ENCODE data around the gene ACKR2. TPM values are rescaled to one million over a fixed set of nuclear protein-coding genes. Genes with fewer than 3 reads are reported as not detected.

ACKR2 gene
- total RNA-seq, 1 donor from 2014 or later, result 7.9 TPM

DNA sequence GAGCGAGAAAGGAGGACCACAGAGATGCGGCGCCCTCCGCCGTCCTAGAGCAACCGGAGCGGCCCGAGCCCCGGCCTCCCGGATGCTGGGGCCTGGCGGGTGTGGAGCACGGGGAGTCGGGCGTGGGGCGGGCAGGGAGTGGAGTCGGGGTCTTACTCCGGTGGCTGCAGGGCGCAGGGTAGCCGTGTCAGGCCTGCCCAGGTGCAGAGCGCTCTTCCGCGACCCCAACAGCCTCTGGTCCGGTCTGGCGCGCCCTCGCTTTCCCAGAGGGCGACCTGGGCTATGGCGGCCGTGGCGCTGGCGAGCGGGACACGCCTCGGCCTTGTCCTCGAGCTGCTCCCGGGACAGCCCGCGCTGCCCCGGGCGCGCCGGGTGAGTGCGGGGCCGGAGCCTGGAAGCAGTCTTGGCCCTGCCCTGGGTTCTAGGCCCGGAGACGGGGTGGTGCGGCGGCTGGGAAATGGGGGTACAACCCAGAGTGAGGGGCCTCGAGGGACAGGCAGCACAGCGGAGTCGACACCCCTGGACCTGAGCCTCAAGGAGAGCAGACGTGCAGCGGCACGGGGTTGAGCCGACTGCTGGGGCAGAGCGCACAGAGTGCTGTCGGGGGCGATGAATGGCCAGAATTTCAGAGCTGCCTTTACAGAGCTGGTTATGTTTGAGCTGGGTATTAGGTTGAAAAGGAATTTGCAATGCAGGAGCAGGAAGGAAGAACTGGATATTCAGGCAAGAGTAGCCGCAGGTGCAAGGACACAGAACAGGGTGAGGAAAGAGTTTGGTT lies 97.0 kb downstream of the ACKR2 start, which contains the start of gene ZNF662:
Gene ZNF662 (plus strand): TSS at position 73 of the 778 bp plus-strand sequence. CDS start 1,973 bp downstream, outside the sequence.
- intact Hi-C loops (cut with DNase I), result no loop called here
- Histone ChIP-seq H3K4me3 (peak within 1 kb of the TSS; percentile 60 to 91), H3K36me3 (peaks cover 0 to 33% of the 10 kb centered on the region in 2 donors), H3K27me3 (no peaks in the 10 kb centered on the region), H3K9me3 (no peaks in the 10 kb centered on the region), H3K4me1 (peaks cover 25% of the 10 kb centered on the region), H3K27ac (peak within 1 kb of the TSS; percentile 77)
- DNase-seq (ENCODE audit: extremely low spot score in 2 of 2), result no peak
- TF ChIP-seq, protein P1, sequence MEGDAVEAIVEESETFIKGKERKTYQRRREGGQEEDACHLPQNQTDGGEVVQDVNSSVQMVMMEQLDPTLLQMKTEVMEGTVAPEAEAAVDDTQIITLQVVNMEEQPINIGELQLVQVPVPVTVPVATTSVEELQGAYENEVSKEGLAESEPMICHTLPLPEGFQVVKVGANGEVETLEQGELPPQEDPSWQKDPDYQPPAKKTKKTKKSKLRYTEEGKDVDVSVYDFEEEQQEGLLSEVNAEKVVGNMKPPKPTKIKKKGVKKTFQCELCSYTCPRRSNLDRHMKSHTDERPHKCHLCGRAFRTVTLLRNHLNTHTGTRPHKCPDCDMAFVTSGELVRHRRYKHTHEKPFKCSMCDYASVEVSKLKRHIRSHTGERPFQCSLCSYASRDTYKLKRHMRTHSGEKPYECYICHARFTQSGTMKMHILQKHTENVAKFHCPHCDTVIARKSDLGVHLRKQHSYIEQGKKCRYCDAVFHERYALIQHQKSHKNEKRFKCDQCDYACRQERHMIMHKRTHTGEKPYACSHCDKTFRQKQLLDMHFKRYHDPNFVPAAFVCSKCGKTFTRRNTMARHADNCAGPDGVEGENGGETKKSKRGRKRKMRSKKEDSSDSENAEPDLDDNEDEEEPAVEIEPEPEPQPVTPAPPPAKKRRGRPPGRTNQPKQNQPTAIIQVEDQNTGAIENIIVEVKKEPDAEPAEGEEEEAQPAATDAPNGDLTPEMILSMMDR (IDR thresholded peaks at IDR 0.05), result no peak
- TF ChIP-seq POLR2AphosphoS5 (IDR thresholded peaks at IDR 0.05; ENCODE audit: insufficient read depth in 1 of 2, low read depth in 1 of 2), result no peak
- no peak for TF ChIP-seq POLR2A (IDR thresholded peaks at IDR 0.05)

DNA sequence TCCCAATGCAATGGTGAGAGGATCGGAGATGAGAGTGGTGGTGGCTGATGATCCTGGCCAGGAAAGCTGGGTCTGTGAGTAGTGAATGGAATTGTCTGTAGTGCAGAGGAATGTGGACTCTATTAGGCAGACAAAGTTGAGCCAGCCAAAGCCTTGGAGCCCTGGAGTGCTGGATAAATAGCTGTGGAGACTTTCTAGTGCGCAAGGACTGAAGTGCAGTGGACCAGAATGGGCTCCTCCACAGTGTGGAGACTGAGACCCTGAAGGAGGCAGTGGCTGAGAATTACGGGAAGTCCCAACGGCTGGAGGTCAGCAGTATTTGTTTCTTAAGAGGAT lies 97.6 kb downstream of the ACKR2 start:
- Histone ChIP-seq H3K4me3 (peak overlapping the region; percentile 60 to 91), H3K27ac (peak overlapping the region; percentile 77)

DNA sequence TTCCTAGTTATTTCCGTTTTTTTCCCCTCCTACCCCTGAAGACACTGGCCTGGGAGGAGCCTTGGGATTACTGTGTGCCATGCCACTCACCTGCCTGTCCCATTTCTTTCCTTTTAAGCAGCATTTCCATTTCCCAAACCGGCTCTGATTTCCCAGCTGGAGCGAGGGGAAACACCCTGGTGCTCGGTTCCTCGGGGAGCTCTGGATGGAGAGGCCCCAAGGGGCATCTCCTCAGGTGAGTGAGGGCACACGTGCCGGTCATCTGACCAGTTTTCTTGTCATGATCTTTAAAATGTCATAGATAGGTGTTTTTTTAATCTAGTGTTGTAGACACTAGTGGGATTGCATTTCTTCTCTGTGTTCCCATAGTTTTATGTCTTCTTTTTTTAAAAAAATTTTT lies 99.4 kb downstream of the ACKR2 start:
- TF ChIP-seq POLR2A (IDR thresholded peaks at IDR 0.05), result no peak
- TF ChIP-seq, protein P1 (IDR thresholded peaks at IDR 0.05), result no peak
- no peak for TF ChIP-seq POLR2AphosphoS5 (IDR thresholded peaks at IDR 0.05; ENCODE audit: insufficient read depth in 1 of 2, low read depth in 1 of 2)
- peaks cover 25% of the 10 kb centered on the region for H3K4me1 ChIP-seq
- no peak overlapping the region for H3K4me3 ChIP-seq
- peaks cover 5 to 48% of the 10 kb centered on the region in 2 donors for H3K36me3 ChIP-seq
- DNase-seq (ENCODE audit: extremely low spot score in 2 of 2), result peak in 1 of 2 donors; percentile 42
- no peaks in the 10 kb centered on the region for H3K27me3 ChIP-seq
- H3K9me3 ChIP-seq, result peaks cover 10% of the 10 kb centered on the region
- H3K27ac ChIP-seq, result no peak overlapping the region
- intact Hi-C loops (cut with DNase I), result no loop called here

More for the DNA sequence above, 97.6 kb downstream of the ACKR2 start:
- H3K27me3 ChIP-seq, result no peaks in the 10 kb centered on the region
- H3K9me3 ChIP-seq, result no peaks in the 10 kb centered on the region
- intact Hi-C loops (cut with DNase I), result no loop called here
- DNase-seq (ENCODE audit: extremely low spot score in 2 of 2), result no peak
- H3K4me1 ChIP-seq, result peaks cover 25% of the 10 kb centered on the region
- H3K36me3 ChIP-seq, result peaks cover 5 to 38% of the 10 kb centered on the region in 2 donors
- TF ChIP-seq POLR2AphosphoS5 (IDR thresholded peaks at IDR 0.05; ENCODE audit: insufficient read depth in 1 of 2, low read depth in 1 of 2) (no peak), POLR2A (IDR thresholded peaks at IDR 0.05) (no peak)
- TF ChIP-seq, protein P1 (IDR thresholded peaks at IDR 0.05), result no peak

DNA sequence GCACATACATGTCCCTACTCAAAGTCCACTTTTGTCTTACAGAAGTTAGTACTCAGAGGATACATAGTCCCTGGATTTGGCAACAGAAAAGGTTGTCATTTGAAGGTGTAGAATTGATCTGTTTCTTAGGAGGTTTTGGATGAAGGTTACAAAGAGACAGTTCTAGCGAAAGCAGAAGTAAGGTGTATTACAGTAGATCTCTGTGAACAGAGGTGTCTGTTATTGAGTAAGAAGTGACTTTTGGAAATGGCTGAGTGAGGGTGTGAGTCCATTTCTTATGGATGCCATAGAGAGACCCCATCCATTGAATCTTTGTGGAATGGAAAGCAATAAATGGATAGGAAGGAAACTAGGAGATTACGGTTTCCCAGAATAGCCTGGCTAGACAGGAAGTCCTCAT lies 102.3 kb downstream of the ACKR2 start:
- H3K27ac ChIP-seq, result no peak overlapping the region
- peaks cover 34% of the 10 kb centered on the region for H3K9me3 ChIP-seq
- TF ChIP-seq POLR2A (IDR thresholded peaks at IDR 0.05) (no peak), POLR2AphosphoS5 (IDR thresholded peaks at IDR 0.05; ENCODE audit: insufficient read depth in 1 of 2, low read depth in 1 of 2) (no peak)
- TF ChIP-seq, protein P1 (IDR thresholded peaks at IDR 0.05), result no peak
- intact Hi-C loops (cut with DNase I), result no loop called here
- no peaks in the 10 kb centered on the region for H3K27me3 ChIP-seq
- DNase-seq (ENCODE audit: extremely low spot score in 2 of 2), result no peak
- peaks cover 15% of the 10 kb centered on the region for H3K4me1 ChIP-seq
- peaks cover 5 to 68% of the 10 kb centered on the region in 2 donors for H3K36me3 ChIP-seq
- H3K4me3 ChIP-seq, result no peak overlapping the region
